GM19395 (cell line): ENCODE measurements around the gene SLC6A11.

Source experiments
- ATAC-seq: cut with Tn5 transposase; IDR thresholded peaks from one replicate; pipeline ENCODE4 v1.9.1; 2021; ENCODE audit warnings: mild to moderate bottlenecking, moderate library complexity; ENCODE audit not compliant: unreplicated experiment

SLC6A11 gene

GRCh38 chr3:10883478-10884234 is 67.6 kb downstream of the SLC6A11 start:
- no peak for ATAC-seq

DNA sequence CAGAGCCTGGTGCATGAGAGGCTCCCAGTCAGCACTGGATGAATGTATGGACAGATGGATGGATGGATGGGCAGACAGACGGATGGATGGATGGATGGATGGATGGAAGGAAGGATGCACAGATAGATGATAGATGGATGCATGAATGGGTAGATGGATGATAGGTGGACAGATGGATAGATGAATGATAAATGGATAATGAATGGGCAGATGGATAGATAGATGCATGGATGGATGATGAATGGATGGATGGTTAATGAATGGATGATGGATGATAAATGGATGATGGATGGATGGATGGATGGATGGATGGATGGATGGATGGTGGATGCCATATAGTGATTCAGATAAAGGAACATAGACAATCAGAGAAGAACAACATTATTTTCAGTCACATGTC is 71.0 kb downstream of the SLC6A11 start:
- no peak for ATAC-seq

DNA sequence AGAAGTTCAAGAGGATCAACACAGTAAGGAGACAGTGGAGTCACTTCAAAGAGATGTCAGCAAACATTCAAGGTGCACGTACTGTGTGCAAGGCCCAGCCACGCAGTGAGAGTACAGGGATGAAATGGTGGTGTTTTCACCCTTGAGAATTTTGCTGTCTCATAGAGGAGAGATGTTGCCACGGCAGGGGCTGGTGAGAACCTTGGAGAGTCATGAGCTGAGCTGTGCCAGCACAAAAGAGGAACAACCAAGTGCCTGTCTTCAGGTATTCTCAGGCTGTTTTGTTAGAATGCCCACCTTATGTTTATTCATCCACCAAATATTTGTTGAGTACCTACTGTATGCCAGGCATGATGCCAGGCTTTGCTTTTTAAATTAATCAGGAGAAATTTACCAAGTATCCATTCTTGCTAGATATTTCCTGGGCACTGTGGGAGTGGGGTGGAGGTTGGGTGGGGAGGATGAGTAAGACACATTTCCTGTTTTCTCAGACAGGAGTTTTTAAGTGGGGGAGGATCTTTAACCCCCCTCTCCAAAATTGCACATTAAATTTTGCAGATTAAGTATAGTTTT is 72.6 kb downstream of the SLC6A11 start:
- no peak for ATAC-seq

GRCh38 chr3:10889206-10889960 is 73.4 kb downstream of the SLC6A11 start:
- no peak for ATAC-seq

GRCh38 chr3:10890665-10891064 is 74.6 kb downstream of the SLC6A11 start:
- ATAC-seq: no peak

DNA sequence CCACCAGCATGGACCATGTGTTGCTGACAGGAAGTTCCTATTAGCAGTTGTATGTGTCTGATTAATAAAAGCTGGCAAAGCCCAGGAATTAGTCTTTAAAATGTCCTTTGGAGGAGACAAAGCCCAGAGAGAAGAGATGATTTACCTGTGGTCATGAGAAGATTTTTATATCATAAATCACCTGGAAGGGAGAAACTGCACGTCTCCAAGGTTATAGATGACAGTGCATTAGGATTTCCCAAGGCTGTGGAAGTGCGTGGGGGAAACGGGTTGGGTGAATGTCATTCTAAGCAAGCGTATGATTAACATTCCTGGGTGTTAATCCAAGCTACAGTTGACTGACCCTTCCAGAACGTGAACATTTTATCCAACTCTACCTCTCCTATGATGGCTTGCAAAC is 76.6 kb downstream of the SLC6A11 start:
- no peak for ATAC-seq

DNA sequence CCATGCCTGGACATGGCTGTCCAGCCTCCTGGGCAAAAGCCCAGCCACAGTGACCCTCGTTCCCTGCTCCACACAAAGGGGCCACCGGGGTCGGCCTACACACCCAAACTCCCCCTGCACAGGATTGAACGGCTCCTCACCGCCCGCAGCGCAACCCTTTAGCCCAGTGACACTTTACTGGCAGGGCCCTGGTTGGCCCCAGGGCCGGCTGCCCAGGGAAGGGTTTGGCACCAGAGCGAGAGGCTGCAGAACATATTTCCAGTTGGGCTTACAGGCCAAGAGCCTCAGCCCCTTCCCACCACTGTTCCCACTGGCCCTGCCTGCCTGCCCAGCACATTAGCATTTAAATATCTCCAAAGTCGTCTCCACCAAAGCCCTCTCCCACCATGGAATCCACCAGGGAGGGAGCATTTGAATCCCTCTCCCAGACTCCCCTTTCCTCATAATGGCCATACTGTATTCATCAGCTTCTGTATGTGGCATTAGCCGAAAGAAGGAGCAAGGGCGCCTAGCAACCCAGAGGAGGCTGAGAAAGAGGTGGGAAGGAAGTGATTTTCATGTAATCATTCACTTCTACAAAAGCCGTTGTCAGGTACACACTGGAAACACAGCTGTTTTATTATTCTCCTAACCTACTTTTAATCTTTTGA is 85.4 kb downstream of the SLC6A11 start:
- ATAC-seq: no peak

DNA sequence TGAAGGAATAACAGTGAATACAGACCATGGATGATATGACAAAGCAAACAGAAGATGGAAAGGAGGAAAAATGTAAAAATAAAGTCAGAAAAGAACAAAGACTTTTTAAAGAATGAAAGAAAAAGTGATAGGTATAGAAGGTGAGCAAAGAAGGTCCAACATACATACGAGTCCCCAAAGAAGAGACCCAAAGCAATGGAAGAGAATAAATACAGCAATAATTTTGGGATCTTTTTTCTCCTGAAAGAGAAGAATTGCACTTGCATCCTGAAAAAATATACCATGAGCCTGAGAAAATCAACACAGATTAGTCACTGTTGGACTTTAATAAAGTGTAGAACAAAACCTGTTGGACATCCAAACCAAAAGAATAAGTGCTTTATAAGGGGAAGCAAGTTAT is 91.2 kb downstream of the SLC6A11 start:
- ATAC-seq: no peak

DNA sequence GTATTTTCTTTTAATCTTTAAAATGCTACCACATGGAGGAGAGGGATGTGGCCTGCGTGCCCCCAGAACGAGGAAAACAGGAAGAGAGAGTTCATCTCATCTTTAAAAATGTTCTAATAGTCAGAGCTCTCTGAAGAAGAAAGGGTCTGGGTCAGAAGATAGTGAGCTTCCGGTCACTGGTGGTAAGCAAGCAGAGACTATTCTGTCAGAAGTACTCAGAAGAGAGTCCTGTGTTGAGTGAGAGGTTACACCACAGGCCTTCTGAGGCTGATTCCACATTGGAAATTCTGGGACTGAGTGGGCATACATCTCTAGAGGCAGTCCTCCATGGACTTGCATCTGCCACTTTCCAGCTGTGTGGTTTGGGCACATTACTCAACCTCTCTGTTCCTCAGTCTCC is 94.3 kb downstream of the SLC6A11 start:
- ATAC-seq: no peak

DNA sequence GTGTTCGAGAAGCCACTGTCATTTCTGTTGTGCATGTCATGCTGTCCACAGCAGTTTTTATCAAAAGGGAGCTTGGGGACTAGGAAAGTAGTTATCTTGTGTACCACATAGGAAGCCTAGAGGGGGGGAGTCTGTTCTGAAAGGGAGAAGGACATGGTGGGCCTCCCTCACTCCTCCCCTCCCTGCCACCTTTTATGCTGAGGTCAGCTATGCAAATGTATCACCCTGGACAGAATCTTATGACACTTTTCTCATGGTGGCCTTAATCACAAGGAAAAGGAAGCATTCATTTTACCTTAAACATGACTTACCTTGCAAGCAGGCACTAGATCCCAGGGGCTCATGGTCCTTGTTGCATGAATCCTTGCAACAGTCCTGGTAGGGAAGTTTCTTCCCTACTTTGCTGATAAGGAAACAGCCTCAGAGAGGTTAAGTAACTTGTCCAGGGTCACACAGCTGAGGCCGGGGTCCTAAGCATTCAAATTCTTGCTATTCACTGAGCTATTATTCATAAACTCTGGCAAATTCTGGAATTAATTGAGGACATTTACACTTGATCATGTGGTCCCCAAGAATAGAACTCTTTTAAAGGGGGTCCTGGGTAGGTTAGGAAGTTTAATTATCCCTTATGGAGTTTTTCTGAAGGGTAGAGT is 95.4 kb downstream of the SLC6A11 start:
- no peak for ATAC-seq

GRCh38 chr3:10912786-10913185 is 96.8 kb downstream of the SLC6A11 start:
- no peak for ATAC-seq

- ATAC-seq: no peak
Observed at GRCh38 chr3:10915376-10915775, 99.3 kb downstream of the SLC6A11 start.

DNA sequence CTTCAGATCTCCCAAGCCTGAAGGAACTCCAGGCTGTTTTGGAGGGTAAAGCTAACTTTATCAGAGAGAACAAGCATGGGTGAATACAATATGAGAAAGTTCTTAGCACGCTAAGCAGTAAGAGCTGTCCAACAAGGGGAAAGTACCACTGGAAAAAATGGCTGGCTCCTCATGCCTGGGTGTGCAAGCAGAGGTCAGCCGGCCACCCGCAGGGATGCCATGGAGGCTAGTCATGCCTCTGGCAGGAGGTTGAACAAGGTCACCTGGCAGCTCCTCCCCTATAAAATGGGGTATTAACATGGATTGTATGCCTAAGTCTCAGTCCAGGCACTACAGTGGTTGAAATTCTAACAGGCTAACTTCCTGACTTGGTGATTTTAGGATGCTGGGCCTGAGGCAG is 101.1 kb downstream of the SLC6A11 start:
- no peak for ATAC-seq

DNA sequence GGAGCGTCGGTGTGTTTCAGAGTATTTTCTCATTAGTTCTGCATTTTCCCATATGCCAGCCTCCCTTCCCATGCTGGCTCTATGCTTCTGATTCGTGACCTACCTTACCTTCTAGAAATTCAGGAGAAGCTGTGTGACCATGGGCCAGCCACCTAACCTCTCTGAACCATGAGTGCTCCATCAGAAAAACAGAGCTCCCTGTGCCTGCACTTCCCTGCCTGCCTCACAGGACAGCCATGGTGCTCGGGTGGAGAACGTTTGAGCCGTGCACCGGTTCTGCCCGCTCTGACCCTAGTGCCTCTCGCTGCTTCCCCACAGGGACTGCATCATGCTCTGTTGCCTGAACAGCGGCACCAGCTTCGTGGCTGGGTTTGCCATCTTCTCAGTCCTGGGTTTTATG is 102.0 kb downstream of the SLC6A11 start:
- ATAC-seq: no peak

- ATAC-seq: no peak
Observed at GRCh38 chr3:10919636-10920035, 103.6 kb downstream of the SLC6A11 start.

GRCh38 chr3:10925436-10926255 is 109.6 kb downstream of the SLC6A11 start:
- no peak for ATAC-seq

GRCh38 chr3:10926256-10926810 is 110.3 kb downstream of the SLC6A11 start:
- no peak for ATAC-seq

DNA sequence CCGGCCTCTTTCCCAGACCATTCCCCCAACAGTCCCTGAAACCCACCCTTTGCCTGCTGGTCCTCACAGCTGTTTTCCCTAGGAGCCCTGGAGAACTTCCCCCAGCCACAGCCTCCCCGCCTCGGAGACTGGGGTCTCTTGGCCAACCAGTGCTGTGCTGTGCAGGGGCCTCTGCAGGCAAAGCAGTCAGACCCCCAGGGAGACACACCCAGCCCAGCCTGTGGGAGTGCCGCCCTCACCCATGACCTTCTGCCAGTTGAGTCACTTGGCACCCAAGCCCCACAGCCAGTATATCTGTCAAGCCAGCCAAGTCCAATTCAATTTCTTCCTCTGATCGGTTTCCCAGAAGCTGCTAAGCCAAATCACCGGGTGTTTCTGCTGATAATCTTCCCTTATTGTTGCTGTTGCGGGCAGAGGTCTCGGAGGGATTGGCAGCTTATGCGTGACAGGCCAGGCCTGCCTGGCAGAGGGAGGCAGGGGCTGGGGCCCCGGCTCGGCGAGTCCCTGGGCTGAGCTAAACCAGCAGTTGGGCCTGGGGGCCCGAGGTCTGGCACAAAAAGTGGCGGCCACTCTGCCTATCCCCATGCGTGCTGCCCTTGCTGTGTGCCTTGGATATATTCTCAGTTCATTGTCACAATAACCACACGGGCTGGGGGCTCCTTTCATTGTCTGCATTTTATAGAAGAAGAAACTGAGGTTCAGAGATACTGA is 110.9 kb downstream of the SLC6A11 start:
- no peak for ATAC-seq

- ATAC-seq: no peak
Observed at GRCh38 chr3:10927551-10927950, 111.5 kb downstream of the SLC6A11 start.
